K562 (cell line): ENCODE measurements around the gene IFITM2. TPM values are rescaled to one million over a fixed set of nuclear protein-coding genes. Genes with fewer than 3 reads are reported as not detected.

ENCODE experiments used
- CREBBP ChIP-seq: IDR thresholded peaks from one replicate; pipeline ENCODE4 v1.6.1; 2012; ENCODE audit warnings: low read depth, mild to moderate bottlenecking, control low read depth, inconsistent platforms, low read length
- DDX20 ChIP-seq: fragments of 450-650 bp; IDR thresholded peaks from 2 replicates; pipeline ENCODE4 v1.6.1; 2016; ENCODE audit warnings: missing genetic modification characterization, low read depth, mild to moderate bottlenecking, missing compliant biosample characterization, moderate library complexity
- DEAF1 ChIP-seq: fragments of 450-650 bp; formaldehyde crosslinking; IDR thresholded peaks from 2 replicates; pipeline ENCODE4 v1.4.0; 2020; ENCODE audit warnings: mild to moderate bottlenecking, moderate library complexity
- GATAD2A ChIP-seq: fragments of 450-650 bp; IDR thresholded peaks from 2 replicates; pipeline ENCODE4 v1.6.1; 2017
- HDAC3 ChIP-seq: fragments of 450-650 bp; IDR thresholded peaks from 2 replicates; pipeline ENCODE4 v1.6.1; 2018; ENCODE audit warnings: borderline replicate concordance, mild to moderate bottlenecking, moderate library complexity; ENCODE audit not compliant: partially characterized antibody
- HMGXB4 ChIP-seq: sonication (generic); formaldehyde crosslinking; IDR thresholded peaks from 2 replicates; pipeline ENCODE4 v1.8.1; 2023; ENCODE audit warnings: mild to moderate bottlenecking, missing genetic modification reagents
- L3MBTL2 ChIP-seq: fragments of 450-650 bp; IDR thresholded peaks from 2 replicates; pipeline ENCODE4 v1.6.1; 2016; ENCODE audit warnings: mild to moderate bottlenecking, moderate library complexity
- MAFF ChIP-seq: IDR thresholded peaks from 2 replicates; pipeline ENCODE4 v1.6.1; 2012; ENCODE audit warnings: low read length, improper control_type of control experiment
- NEUROD1 ChIP-seq: fragments of 150-350 bp; IDR thresholded peaks from 2 replicates; pipeline ENCODE4 v1.6.1; 2014; ENCODE audit warnings: borderline replicate concordance, low read length, low read depth; ENCODE audit not compliant: partially characterized antibody
- NR1H2 ChIP-seq: sonication (generic); formaldehyde crosslinking; IDR thresholded peaks from 2 replicates; pipeline ENCODE4 v1.4.0; 2020; ENCODE audit warnings: mild to moderate bottlenecking, missing genetic modification reagents
- NR2C2 ChIP-seq, 2 experiments: fragments of 200-800 bp in 1 of 2; sonication (Bioruptor generic) in 1 of 2; sonication (generic) in 1 of 2; formaldehyde crosslinking in 1 of 2; IDR thresholded peaks; 2 replicates each; pipeline versions ENCODE4 v1.6.1 to v1.8.0; 2016 to 2022; ENCODE audit warnings: mild to moderate bottlenecking in 1 of 2, missing compliant biosample characterization in 1 of 2, missing genetic modification characterization in 1 of 2, missing genetic modification reagents in 1 of 2
- SAP30 ChIP-seq: fragments of 200-600 bp; sonication (generic); IDR thresholded peaks from 2 replicates; pipeline ENCODE4 v1.6.1; 2012; ENCODE audit warnings: borderline replicate concordance, low read depth, mild to moderate bottlenecking, moderate library complexity, low read length, control low read depth, inconsistent platforms; ENCODE audit not compliant: insufficient read depth, poor library complexity, severe bottlenecking
- SFPQ ChIP-seq: fragments of 200-400 bp; formaldehyde crosslinking; IDR thresholded peaks from 2 replicates; pipeline ENCODE4 v1.6.1; 2017; ENCODE audit warnings: mild to moderate bottlenecking, low read depth, low read length, moderate library complexity
- SNIP1 ChIP-seq: fragments of 450-650 bp; IDR thresholded peaks from 2 replicates; pipeline ENCODE4 v1.7.1; 2017; ENCODE audit warnings: low read depth, mild to moderate bottlenecking
- TCF7L2 ChIP-seq: fragments of 150-350 bp; IDR thresholded peaks from 2 replicates; pipeline ENCODE4 v1.6.1; 2016; ENCODE audit warnings: low read depth, mild to moderate bottlenecking, low read length, moderate library complexity
- TFAP4 ChIP-seq: sonication (generic); formaldehyde crosslinking; IDR thresholded peaks from 2 replicates; pipeline ENCODE4 v1.8.0; 2022; ENCODE audit warnings: missing genetic modification reagents, mild to moderate bottlenecking, moderate library complexity, borderline replicate concordance
- TSC22D4 ChIP-seq: fragments of 450-650 bp; IDR thresholded peaks from 2 replicates; pipeline ENCODE4 v1.6.1; 2016; ENCODE audit warnings: missing genetic modification characterization, missing biosample characterization, control low read depth
- ZFP91 ChIP-seq: sonication (generic); formaldehyde crosslinking; IDR thresholded peaks from 2 replicates; pipeline ENCODE4 v1.8.0; 2022; ENCODE audit warnings: mild to moderate bottlenecking, missing genetic modification reagents
- ZNF79 ChIP-seq: fragments of 250-450 bp; sonication (Bioruptor Pico); IDR thresholded peaks from 2 replicates; pipeline ENCODE4 v1.4.0; 2020; ENCODE audit warnings: low read depth, mild to moderate bottlenecking, moderate library complexity
- polyA plus RNA-seq, 8 experiments: library from polyadenylated mRNA; depleted of rRNA in 4 of 8; stranded (reverse) in 5 of 8; unstranded in 3 of 8; fragments of >200 nt; fragmentation: Nextera tagmentation in 2 of 8; fragmentation: Illumina TruSeq in 1 of 8; extraction: Ambion mirVana in 2 of 8; extraction: Trizol in 1 of 8; gene quantifications; 2 replicates each; pipeline versions ENCODE4 v1.2.1 to v1.2.3, GENCODE V29; 2011 to 2014; ENCODE audit warnings: inconsistent platforms in 1 of 8, missing spikeins in 1 of 8
- total RNA-seq, 7 experiments: library from RNA; depleted of rRNA in 6 of 7; stranded (reverse); fragments of >200 nt in 6 of 7; fragmentation: Illumina TruSeq in 2 of 7; extraction: Trizol in 2 of 7; gene quantifications; 2 replicates each; pipeline versions ENCODE4 v1.2.1 to v1.2.3, GENCODE V29; 2011 to 2021; ENCODE audit warnings: low replicate concordance in 1 of 7

IFITM2 gene
- total and polyA plus RNA-seq, 9 of the 15 experiments (the other 6 are each of a cell fraction or from before 2014, with no cell fraction given), result 52.8 to 4,872 (median 356) TPM

GRCh38 chr11:316031-316701, 8.6 kb downstream of the IFITM2 start (continued):
- TF ChIP-seq SFPQ (no peak), SNIP1 (no peak), NR2C2 (CRISPR knock-in tag; IDR thresholded peaks at IDR 0.05) (no peak), NR2C2 (tag; IDR thresholded peaks at IDR 0.05) (peak; percentile 71), GATAD2A (no peak), DDX20 (tag) (no peak), CREBBP (no peak), ZNF79 (no peak), DEAF1 (CRISPR knock-in tag) (no peak), HDAC3 (no peak), NR1H2 (CRISPR knock-in tag) (no peak), NEUROD1 (no peak), L3MBTL2 (peak; percentile 97), TSC22D4 (tag) (no peak), HMGXB4 (CRISPR knock-in tag) (no peak), MAFF (no peak), SAP30 (peak; percentile 65), ZFP91 (no peak), TCF7L2 (no peak), TFAP4 (CRISPR knock-in tag) (peak; percentile 62; the same call in 1 of the 2 replicates)
